HG02678 (cell line): Measurements from ENCODE around the gene CASKIN1.

Experiments
- ATAC-seq: cut with Tn5 transposase; IDR thresholded peaks from one replicate; pipeline ENCODE4 v1.9.1; 2021; ENCODE audit warnings: mild to moderate bottlenecking, moderate library complexity; ENCODE audit not compliant: unreplicated experiment

The CASKIN1 gene

DNA sequence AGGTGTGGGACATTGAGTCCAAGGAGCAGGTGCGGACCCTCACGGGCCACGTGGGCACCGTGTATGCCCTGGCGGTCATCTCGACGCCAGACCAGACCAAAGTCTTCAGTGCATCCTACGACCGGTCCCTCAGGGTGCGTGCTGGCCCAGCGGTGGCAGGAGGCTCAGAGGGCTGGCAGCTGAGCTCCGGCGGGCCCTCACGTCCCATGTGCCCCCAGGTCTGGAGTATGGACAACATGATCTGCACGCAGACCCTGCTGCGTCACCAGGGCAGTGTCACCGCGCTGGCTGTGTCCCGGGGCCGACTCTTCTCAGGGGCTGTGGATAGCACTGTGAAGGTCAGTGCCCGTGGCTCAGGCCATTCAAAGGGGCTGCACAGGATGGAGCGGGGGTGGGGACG is 20.4 kb downstream of the CASKIN1 start:
- no peak for ATAC-seq

GRCh38 chr16:2175454-2175853 is 21.0 kb downstream of the CASKIN1 start:
- no peak for ATAC-seq

GRCh38 chr16:2174396-2175131 is 21.8 kb downstream of the CASKIN1 start:
- ATAC-seq: no peak

DNA sequence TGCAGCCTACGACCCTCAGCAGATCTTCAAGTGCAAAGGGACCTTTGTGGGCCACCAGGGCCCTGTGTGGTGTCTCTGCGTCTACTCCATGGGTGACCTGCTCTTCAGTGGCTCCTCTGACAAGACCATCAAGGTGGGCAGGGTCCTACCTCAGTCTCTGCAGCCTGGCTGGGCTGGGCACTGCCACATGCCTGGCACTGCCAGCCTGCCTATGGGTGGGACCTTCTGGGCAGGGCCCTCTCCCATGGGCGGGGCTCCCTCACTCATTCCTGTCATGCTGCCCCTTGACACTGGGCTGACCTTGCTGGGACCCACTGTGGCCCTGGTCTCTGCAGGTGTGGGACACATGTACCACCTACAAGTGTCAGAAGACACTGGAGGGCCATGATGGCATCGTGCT is 22.5 kb downstream of the CASKIN1 start:
- ATAC-seq: no peak

GRCh38 chr16:2173366-2173765 is 23.0 kb downstream of the CASKIN1 start:
- ATAC-seq: no peak

DNA sequence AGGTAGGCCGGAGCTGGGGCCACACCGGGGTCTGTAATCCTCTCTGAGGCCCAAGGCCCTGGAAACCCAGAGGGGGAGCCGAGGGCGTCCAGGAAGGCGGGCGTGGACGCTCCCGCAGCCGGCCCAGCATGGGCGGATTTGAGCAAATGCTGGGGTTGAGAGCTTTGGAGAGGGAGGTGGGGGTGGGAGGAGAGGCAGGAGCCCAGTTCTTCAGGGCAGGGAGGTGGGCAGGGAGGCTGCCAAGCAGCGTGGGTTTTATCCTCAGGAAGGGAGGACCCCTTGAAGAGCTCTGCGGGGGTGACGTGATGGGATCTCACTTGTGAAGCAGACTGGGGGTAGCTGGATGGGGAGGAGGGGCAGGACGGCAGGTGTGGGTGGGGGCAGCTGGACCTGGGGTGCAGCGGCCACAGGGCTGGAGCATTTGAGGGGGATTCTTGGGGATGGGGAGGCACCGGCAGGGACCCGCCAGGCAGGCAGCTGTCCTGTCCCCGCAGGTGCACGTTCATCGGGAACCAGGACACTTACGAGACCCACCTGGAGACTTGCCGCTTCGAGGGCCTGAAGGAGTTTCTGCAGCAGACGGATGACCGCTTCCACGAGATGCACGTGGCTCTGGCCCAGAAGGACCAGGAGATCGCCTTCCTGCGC is 23.6 kb downstream of the CASKIN1 start:
- no peak for ATAC-seq

GRCh38 chr16:2171601-2172178 is 24.7 kb downstream of the CASKIN1 start:
- no peak for ATAC-seq

- ATAC-seq: no peak
Measured at GRCh38 chr16:2170587-2171435, 25.6 kb downstream of the CASKIN1 start.

GRCh38 chr16:2170080-2170479 is 26.3 kb downstream of the CASKIN1 start:
- ATAC-seq: no peak

GRCh38 chr16:2167068-2167638 is 29.3 kb downstream of the CASKIN1 start:
- no peak for ATAC-seq

DNA sequence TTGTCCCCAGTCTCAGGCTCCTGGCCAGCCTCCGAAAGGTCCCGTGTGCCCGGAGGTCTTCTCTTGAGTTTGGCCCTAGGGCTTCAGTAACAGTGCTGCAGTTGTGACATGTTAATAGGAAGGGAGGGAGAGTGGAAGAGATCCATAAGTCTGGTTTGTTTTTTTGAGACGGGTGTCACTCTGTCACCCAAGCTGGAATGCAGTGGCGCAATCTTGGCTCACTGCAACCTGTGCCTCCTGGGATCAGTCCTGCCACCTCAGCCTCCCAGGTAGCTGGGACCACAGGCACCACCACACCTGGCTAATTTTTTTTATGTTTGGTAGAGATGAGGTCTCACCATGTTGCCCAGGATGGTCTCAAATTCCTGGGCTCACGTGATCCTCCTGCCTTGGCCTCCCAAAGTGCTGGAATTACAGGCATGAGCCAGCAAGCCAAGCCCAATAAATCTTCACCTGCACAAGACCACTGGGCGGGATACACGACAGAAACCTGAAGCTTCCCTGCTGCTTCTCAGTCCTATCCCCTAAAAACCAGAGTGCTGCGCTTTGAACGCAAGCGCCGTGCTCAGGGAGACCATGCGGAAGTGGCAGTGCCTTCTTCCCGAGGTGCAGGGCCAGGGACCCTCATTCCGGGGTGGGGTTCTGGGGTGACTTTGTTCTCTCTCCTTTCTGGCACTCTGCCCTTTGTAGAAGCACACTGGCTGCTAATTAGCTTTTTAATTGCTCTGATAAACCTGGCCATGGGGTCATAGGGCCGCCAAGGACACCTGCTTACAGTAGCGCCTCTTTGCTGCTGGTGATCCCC is 29.9 kb downstream of the CASKIN1 start:
- no peak for ATAC-seq

GRCh38 chr16:2165861-2166260 is 30.5 kb downstream of the CASKIN1 start:
- ATAC-seq: no peak

DNA sequence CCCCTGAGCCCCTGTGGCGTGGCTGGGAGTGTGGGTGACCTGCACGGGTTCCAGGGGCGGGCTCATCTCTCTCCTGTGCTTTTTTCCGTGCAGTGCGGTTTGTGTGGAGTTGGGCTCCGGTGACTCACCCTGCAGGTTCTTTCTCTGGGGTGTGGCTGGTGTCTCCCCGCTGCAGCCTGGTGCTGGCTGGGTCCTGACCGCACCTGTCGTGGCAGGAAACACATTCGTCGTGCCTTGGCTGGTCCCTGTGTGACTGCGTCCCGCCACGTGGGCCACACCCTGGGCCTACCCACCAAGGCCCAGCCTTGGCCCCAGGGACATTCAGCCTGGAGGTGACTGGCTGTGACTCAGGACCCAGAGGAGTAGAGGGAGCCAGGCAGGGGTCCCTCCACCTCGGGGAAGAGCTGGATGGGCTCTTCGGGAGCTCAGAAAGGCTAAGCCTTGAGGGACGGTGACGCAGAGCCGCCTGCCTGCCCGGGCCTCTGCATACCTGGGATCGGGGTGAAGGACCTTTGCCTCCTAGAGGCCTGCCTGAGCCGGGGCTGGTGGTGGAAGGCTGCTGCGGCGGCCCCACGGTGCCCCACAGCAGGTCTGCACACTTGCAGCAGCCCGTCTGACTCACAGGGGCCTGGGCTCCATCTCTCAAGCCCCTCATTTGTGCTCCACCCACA is 33.1 kb downstream of the CASKIN1 start:
- no peak for ATAC-seq

GRCh38 chr16:2162676-2163118 is 33.7 kb downstream of the CASKIN1 start:
- ATAC-seq: no peak

DNA sequence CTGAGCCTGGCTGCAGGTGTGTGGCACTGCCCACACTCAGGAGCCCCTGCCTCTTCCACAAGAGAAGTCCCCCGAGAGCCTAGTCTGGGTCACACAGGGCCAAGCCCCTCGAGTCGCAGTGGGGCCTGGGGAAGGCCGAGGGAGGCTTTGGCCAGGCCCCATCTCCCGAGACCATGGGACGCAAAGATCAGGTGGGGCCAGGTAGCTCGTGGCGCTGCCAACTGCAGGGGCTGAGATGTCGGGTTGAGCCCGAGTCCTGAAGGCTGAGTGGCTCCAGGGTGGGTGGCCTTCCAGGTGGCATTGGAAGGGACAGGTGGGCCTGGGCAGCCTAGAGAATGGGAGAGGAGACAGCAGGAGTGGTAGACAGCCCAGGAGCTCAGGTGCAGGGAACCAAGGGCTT is 34.5 kb downstream of the CASKIN1 start:
- ATAC-seq: no peak

- ATAC-seq: no peak
Measured at GRCh38 chr16:2160915-2161551, 35.4 kb downstream of the CASKIN1 start.

GRCh38 chr16:2159175-2159838 is 37.1 kb downstream of the CASKIN1 start:
- no peak for ATAC-seq

- ATAC-seq: no peak
Measured at GRCh38 chr16:2158262-2158638, 38.2 kb downstream of the CASKIN1 start.
